Neural cell (in vitro differentiated cells): ENCODE results near the gene GFAP.

ENCODE experiments used
- EZH2 ChIP-seq: fragments of 200-600, 300-800 bp; shearing (Covaris generic), sonication (generic); IDR thresholded peaks from 2 replicates; pipeline ENCODE4 v1.6.1; 2014; ENCODE audit warnings: antibody characterized with exemption, low read length, borderline replicate concordance, mild to moderate bottlenecking; ENCODE audit not compliant: insufficient read depth, poor library complexity, severe bottlenecking
- TF ChIP-seq, protein P1 (sequence below): fragments of 450-650 bp; IDR thresholded peaks from 2 replicates; pipeline ENCODE4 v1.5.1; 2014; ENCODE audit warnings: antibody characterized with exemption, mild to moderate bottlenecking, moderate library complexity; ENCODE audit not compliant: poor library complexity, severe bottlenecking

DNA sequence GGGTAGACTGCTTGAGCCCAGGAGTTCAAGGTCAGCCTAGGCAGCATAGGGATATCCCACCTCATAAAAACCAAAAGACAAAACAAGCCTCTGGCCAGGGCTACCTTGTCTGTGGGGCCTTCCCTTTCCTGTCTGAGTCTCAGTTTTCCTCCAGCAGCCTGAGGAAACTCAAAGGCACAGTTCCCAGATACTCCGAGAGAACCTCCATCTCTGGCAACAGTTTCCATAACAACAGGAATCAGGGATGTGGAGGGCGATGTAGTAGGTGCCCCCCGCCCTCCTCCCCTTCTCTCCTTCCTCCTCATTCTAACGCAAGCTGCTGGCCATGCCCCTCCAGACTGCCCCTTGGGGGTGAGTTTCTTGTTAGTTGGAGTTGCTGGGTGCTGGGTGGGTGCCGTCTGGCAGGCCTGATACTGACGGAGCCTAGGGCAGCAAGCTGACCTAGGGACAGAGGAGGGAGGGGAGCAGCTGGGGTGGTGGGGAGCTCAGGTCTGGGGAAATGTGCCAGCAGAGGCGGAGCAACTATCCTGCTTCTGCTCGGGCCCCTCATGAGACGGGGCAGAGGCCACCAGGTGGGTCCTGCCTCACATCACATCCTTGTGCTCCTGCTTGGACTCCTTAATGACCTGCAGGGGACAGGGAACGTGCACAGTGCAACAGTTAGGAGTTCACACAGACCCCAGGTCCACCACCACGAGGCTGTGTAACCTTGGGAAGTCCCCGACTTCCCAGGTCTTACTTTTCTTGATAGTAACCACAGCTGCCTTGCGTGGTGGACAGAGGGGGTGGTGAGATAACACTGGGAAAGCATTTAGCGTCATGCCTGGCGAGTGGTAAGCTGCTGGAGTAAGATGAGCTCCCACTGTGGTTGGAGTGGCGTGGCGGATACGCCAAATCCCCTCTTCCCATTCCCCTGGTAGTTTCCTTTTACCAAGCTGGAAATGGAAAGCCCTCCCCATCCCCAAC, 8.3 kb downstream of the GFAP start:
- TF ChIP-seq EZH2: no peak
- TF ChIP-seq, protein P1, sequence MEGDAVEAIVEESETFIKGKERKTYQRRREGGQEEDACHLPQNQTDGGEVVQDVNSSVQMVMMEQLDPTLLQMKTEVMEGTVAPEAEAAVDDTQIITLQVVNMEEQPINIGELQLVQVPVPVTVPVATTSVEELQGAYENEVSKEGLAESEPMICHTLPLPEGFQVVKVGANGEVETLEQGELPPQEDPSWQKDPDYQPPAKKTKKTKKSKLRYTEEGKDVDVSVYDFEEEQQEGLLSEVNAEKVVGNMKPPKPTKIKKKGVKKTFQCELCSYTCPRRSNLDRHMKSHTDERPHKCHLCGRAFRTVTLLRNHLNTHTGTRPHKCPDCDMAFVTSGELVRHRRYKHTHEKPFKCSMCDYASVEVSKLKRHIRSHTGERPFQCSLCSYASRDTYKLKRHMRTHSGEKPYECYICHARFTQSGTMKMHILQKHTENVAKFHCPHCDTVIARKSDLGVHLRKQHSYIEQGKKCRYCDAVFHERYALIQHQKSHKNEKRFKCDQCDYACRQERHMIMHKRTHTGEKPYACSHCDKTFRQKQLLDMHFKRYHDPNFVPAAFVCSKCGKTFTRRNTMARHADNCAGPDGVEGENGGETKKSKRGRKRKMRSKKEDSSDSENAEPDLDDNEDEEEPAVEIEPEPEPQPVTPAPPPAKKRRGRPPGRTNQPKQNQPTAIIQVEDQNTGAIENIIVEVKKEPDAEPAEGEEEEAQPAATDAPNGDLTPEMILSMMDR: no peak
